Loucy (cell line): ENCODE results near the gene HERC3.

ENCODE experiments used
- H2AFZ ChIP-seq: fragments of 200-600 bp; sonication (generic); 2 replicates; pipeline ENCODE4 v1.6.0; 2016; ENCODE audit warnings: antibody characterized with exemption, mild to moderate bottlenecking, low read length, moderate library complexity
- H3F3A ChIP-seq: fragments of 200-600 bp; 2 replicates; pipeline ENCODE4 v1.6.0; 2016; ENCODE audit warnings: antibody characterized with exemption, low read depth, mild to moderate bottlenecking
- H3K27me3 ChIP-seq: fragments of 200-600 bp; sonication (generic); 2 replicates; pipeline ENCODE4 v1.6.1; 2014; ENCODE audit warnings: low read length, mild to moderate bottlenecking; ENCODE audit not compliant: insufficient read depth, poor library complexity, severe bottlenecking
- H3K36me3 ChIP-seq: fragments of 200-600 bp; sonication (generic); 2 replicates; pipeline ENCODE4 v1.6.1; 2016; ENCODE audit warnings: low read length; ENCODE audit not compliant: insufficient read depth
- H3K4me1 ChIP-seq: fragments of 200-600 bp; sonication (generic); 2 replicates; pipeline ENCODE4 v1.5.1; 2014; ENCODE audit warnings: low read length, mild to moderate bottlenecking; ENCODE audit not compliant: insufficient read depth, poor library complexity, severe bottlenecking
- H3K4me2 ChIP-seq: fragments of 200-600 bp; sonication (generic); 2 replicates; pipeline ENCODE4 v1.6.0; 2014; ENCODE audit warnings: antibody characterized with exemption, low read length, low read depth, mild to moderate bottlenecking; ENCODE audit not compliant: poor library complexity, severe bottlenecking
- H3K4me3 ChIP-seq: fragments of 200-600 bp; sonication (generic); 2 replicates; pipeline ENCODE4 v1.5.1; 2014; ENCODE audit warnings: low read length, mild to moderate bottlenecking, mixed read lengths; ENCODE audit not compliant: poor library complexity, severe bottlenecking
- H3K79me2 ChIP-seq: fragments of 200-600 bp; sonication (generic); 2 replicates; pipeline ENCODE4 v1.6.1; 2014; ENCODE audit warnings: low read length; ENCODE audit not compliant: insufficient read depth
- H3K9ac ChIP-seq: fragments of 200-600 bp; sonication (generic); 2 replicates; pipeline ENCODE4 v1.6.0; 2014; ENCODE audit warnings: mild to moderate bottlenecking, low read depth, low read length, moderate library complexity; ENCODE audit not compliant: poor library complexity, severe bottlenecking
- H3K9me2 ChIP-seq: fragments of 200-600 bp; sonication (generic); replicated peaks from 2 replicates; pipeline ENCODE4 v1.6.1; 2016; ENCODE audit warnings: low read depth, low read length, mixed read lengths
- H3K9me3 ChIP-seq: fragments of 200-600 bp; sonication (generic); 2 replicates; pipeline ENCODE4 v1.6.1; 2014; ENCODE audit warnings: mild to moderate bottlenecking, antibody characterized with exemption, low read length, low read depth; ENCODE audit not compliant: insufficient read depth
- H4K20me1 ChIP-seq: fragments of 200-600 bp; sonication (generic); 2 replicates; pipeline ENCODE4 v1.6.0; 2014; ENCODE audit warnings: antibody characterized with exemption, low read length, mild to moderate bottlenecking; ENCODE audit not compliant: insufficient read depth, poor library complexity, severe bottlenecking
- EZH2phosphoT487 ChIP-seq: fragments of 200-600 bp; IDR thresholded peaks from 2 replicates; pipeline ENCODE4 v1.6.1; 2018; ENCODE audit warnings: antibody characterized with exemption, mild to moderate bottlenecking, moderate library complexity, borderline replicate concordance
- TF ChIP-seq, protein P1 (sequence below): fragments of 200-600 bp; sonication (generic); conservative IDR thresholded peaks from 2 replicates; pipeline ENCODE4 v1.5.1; 2014; ENCODE audit warnings: mild to moderate bottlenecking, antibody characterized with exemption, low read length

The HERC3 gene

GRCh38 chr4:88575186-88575585 lies 17.1 kb upstream of the HERC3 start:
- Histone ChIP-seq H2AFZ (no peak overlapping the region), H3K9me2 (no peaks in the 10 kb centered on the region), H3K36me3 (no peaks in the 10 kb centered on the region), H3K4me2 (no peak overlapping the region), H3K4me3 (no peak overlapping the region), H3K9me3 (no peaks in the 10 kb centered on the region), H3F3A (no peaks in the 10 kb centered on the region), H3K4me1 (no peaks in the 10 kb centered on the region), H4K20me1 (no peaks in the 10 kb centered on the region), H3K79me2 (no peaks in the 10 kb centered on the region), H3K9ac (no peak overlapping the region), H3K27me3 (no peaks in the 10 kb centered on the region)
- no peak for TF ChIP-seq EZH2phosphoT487
- TF ChIP-seq, protein P1, sequence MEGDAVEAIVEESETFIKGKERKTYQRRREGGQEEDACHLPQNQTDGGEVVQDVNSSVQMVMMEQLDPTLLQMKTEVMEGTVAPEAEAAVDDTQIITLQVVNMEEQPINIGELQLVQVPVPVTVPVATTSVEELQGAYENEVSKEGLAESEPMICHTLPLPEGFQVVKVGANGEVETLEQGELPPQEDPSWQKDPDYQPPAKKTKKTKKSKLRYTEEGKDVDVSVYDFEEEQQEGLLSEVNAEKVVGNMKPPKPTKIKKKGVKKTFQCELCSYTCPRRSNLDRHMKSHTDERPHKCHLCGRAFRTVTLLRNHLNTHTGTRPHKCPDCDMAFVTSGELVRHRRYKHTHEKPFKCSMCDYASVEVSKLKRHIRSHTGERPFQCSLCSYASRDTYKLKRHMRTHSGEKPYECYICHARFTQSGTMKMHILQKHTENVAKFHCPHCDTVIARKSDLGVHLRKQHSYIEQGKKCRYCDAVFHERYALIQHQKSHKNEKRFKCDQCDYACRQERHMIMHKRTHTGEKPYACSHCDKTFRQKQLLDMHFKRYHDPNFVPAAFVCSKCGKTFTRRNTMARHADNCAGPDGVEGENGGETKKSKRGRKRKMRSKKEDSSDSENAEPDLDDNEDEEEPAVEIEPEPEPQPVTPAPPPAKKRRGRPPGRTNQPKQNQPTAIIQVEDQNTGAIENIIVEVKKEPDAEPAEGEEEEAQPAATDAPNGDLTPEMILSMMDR: no peak

- H3K27me3 ChIP-seq: no peaks in the 10 kb centered on the region
- TF ChIP-seq, protein P1: no peak
- no peak for TF ChIP-seq EZH2phosphoT487
- no peak overlapping the region for H2AFZ ChIP-seq
- H3K9ac ChIP-seq: no peak overlapping the region
- H4K20me1 ChIP-seq: no peaks in the 10 kb centered on the region
- no peak overlapping the region for H3K4me2 ChIP-seq
- no peaks in the 10 kb centered on the region for H3K79me2 ChIP-seq
- H3K4me3 ChIP-seq: no peak overlapping the region
- no peaks in the 10 kb centered on the region for H3K9me2 ChIP-seq
- no peaks in the 10 kb centered on the region for H3K4me1 ChIP-seq
- H3F3A ChIP-seq: no peaks in the 10 kb centered on the region
- H3K9me3 ChIP-seq: no peaks in the 10 kb centered on the region
- H3K36me3 ChIP-seq: no peaks in the 10 kb centered on the region
Observed at GRCh38 chr4:88582493-88582892, 9.8 kb upstream of the HERC3 start.

DNA sequence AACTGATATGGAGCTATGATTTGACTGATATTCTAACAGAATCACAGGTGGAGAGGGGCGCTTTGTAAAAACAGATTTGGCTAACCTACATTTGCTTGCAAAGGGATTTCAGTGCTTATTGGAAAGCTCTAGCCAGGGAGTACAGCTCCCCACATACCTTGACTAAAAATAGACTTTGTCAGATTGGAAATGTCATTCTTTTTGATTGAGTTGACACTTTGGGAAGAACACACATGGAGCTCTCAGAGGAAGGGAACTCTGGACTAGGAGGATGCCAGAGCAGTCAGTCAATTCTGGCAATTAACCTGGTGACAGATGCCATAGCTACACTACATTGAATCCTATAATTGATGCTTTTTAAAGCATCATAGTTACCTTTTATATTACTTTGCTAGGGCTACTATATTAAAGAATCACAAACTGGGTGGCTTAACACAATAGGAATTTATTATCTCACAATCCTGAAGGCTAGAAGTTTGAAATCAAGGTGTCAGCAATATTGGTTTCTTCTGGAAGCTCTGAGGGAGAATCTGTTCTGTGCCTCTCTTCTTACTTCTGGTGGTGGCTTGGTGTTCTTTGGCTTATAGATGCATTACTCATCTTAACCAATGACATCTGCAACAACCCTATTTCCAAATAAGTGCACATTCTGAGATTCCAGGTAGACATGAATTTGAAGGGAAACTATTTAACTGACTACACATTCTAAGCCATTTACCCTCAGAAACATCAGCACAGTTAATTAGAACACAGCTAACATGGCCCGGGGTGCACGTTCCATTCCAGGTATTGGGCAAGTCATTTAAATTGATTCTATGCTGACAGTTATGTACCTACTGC lies 8.4 kb upstream of the HERC3 start:
- H3K4me3 ChIP-seq: no peak overlapping the region
- TF ChIP-seq EZH2phosphoT487: no peak
- TF ChIP-seq, protein P1: no peak

More for the DNA sequence above, 8.4 kb upstream of the HERC3 start:
- Histone ChIP-seq H3K4me1 (no peaks in the 10 kb centered on the region), H3K9ac (no peak overlapping the region), H4K20me1 (no peaks in the 10 kb centered on the region), H3K9me3 (no peaks in the 10 kb centered on the region), H3K4me2 (no peak overlapping the region), H3K79me2 (no peaks in the 10 kb centered on the region), H3K27me3 (no peaks in the 10 kb centered on the region), H3F3A (no peaks in the 10 kb centered on the region), H3K36me3 (no peaks in the 10 kb centered on the region), H3K9me2 (no peaks in the 10 kb centered on the region), H2AFZ (no peak overlapping the region)
